Testis (tissue), 2 donors: ENCODE measurements around the gene RSBN1.

Experiments
- CTCF ChIP-seq, 3 experiments: fragments of 450-650 bp in 2 of 3; fragments of 200-600 bp in 1 of 3; sonication (generic) in 1 of 3; IDR thresholded peaks; one replicate each; pipeline ENCODE4 v1.5.1; 2016 to 2019; ENCODE audit warnings: antibody characterized with exemption in 3 of 3, mild to moderate bottlenecking in 2 of 3, moderate library complexity in 1 of 3
- POLR2A ChIP-seq: fragments of 450-650 bp; IDR thresholded peaks from one replicate; pipeline ENCODE4 v1.6.1; 2017; ENCODE audit warnings: antibody characterized with exemption, mild to moderate bottlenecking, moderate library complexity

GRCh38 chr1:113793878-113794834, 18.1 kb downstream of the RSBN1 start:
- no peak for TF ChIP-seq POLR2A
- TF ChIP-seq CTCF (IDR thresholded peaks at IDR 0.05) = no peak
